HL-60 (cell line): Measurements from ENCODE around the gene TMEM59L.

Experiments used
- CTCF ChIP-seq: IDR thresholded peaks from one replicate; pipeline ENCODE4 v1.5.1; 2011; ENCODE audit warnings: low read length, control low read depth, inconsistent platforms; ENCODE audit not compliant: insufficient read depth
- GABPA ChIP-seq: IDR thresholded peaks from 2 replicates; pipeline ENCODE4 v1.6.1; 2012; ENCODE audit warnings: low read depth
- POLR2AphosphoS5 ChIP-seq: IDR thresholded peaks from 2 replicates; pipeline ENCODE4 v1.6.1; 2012; ENCODE audit warnings: low read depth
- TF ChIP-seq, protein P1 (sequence below): IDR thresholded peaks from 2 replicates; pipeline ENCODE4 v1.6.1; 2012; ENCODE audit warnings: low read depth; ENCODE audit not compliant: insufficient replicate concordance

- TF ChIP-seq GABPA (no peak), CTCF (no peak), POLR2AphosphoS5 (no peak)
- TF ChIP-seq, protein P1, sequence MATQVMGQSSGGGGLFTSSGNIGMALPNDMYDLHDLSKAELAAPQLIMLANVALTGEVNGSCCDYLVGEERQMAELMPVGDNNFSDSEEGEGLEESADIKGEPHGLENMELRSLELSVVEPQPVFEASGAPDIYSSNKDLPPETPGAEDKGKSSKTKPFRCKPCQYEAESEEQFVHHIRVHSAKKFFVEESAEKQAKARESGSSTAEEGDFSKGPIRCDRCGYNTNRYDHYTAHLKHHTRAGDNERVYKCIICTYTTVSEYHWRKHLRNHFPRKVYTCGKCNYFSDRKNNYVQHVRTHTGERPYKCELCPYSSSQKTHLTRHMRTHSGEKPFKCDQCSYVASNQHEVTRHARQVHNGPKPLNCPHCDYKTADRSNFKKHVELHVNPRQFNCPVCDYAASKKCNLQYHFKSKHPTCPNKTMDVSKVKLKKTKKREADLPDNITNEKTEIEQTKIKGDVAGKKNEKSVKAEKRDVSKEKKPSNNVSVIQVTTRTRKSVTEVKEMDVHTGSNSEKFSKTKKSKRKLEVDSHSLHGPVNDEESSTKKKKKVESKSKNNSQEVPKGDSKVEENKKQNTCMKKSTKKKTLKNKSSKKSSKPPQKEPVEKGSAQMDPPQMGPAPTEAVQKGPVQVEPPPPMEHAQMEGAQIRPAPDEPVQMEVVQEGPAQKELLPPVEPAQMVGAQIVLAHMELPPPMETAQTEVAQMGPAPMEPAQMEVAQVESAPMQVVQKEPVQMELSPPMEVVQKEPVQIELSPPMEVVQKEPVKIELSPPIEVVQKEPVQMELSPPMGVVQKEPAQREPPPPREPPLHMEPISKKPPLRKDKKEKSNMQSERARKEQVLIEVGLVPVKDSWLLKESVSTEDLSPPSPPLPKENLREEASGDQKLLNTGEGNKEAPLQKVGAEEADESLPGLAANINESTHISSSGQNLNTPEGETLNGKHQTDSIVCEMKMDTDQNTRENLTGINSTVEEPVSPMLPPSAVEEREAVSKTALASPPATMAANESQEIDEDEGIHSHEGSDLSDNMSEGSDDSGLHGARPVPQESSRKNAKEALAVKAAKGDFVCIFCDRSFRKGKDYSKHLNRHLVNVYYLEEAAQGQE, result no peak
Observed at GRCh38 chr19:18577365-18577914, 35.2 kb upstream of the TMEM59L start.
